A549 (cell line): ENCODE data around the gene CSRP2. TPM values are rescaled to one million over a fixed set of nuclear protein-coding genes. Genes with fewer than 3 reads are reported as not detected.

ENCODE experiments used
- ATAC-seq, 2 experiments: fragments of 200-7000 bp in 1 of 2; fragments of >200 bp in 1 of 2; cut with Nextera tagmentation in 1 of 2; cut with Tn5 transposase in 1 of 2; 3 replicates each; pipeline versions ENCODE4 v1.8.0 to v1.9.1; 2018 to 2020; ENCODE audit warnings: mild to moderate bottlenecking in 1 of 2, moderate library complexity in 1 of 2
- CTCF ChIA-PET: fragments of 300-600 bp; sonication (Branson Sonifier 250); formaldehyde crosslinking; extraction: SDS; loops from one replicate; lab custom pipeline; 2021; ENCODE audit warnings: antibody characterized with exemption, inconsistent platforms; lab: Yijun Ruan, JAX
- POLR2A ChIA-PET: fragments of 350-600 bp; formaldehyde crosslinking; extraction: SDS; loops from one replicate; lab custom pipeline; 2021; ENCODE audit warnings: antibody characterized with exemption, inconsistent platforms; lab: Yijun Ruan, JAX
- DNase-seq, 2 experiments: peaks; one replicate each; pipeline versions ENCODE4 v3.0.0 to v3.0.0-alpha.2; 2011 to 2016; ENCODE audit warnings: low read depth in 1 of 2, low spot score in 1 of 2
- FAIRE-seq: peaks from 2 replicates; lab custom pipeline; 2011; peaks lifted over from hg19 to GRCh38; lab: Jason Lieb, UNC
- H3K27ac ChIP-seq, 2 experiments: fragments of >200 bp; sonication (Bioruptor Twin); formaldehyde crosslinking; 3 replicates each; pipeline ENCODE4 v1.5.1; 2016 to 2017
- H3K4me1 ChIP-seq: fragments of >200 bp; sonication (Bioruptor Twin); formaldehyde crosslinking; 3 replicates; pipeline ENCODE4 v1.6.1; 2016
- H3K4me2 ChIP-seq: fragments of >200 bp; sonication (Bioruptor Twin); formaldehyde crosslinking; 3 replicates; pipeline ENCODE4 v1.6.1; 2016
- H3K4me3 ChIP-seq: fragments of >200 bp; sonication (Bioruptor Twin); formaldehyde crosslinking; 3 replicates; pipeline ENCODE4 v1.5.1; 2016
- H3K9me3 ChIP-seq: fragments of >200 bp; sonication (Bioruptor Twin); formaldehyde crosslinking; 3 replicates; pipeline ENCODE4 v1.6.1; 2016
- CBX2 ChIP-seq: fragments of 200-600 bp; sonication (generic); IDR thresholded peaks from 2 replicates; pipeline ENCODE4 v1.6.1; 2016; ENCODE audit warnings: low read depth, mild to moderate bottlenecking, borderline replicate concordance
- EHMT2 ChIP-seq: fragments of 200-600 bp; sonication (generic); IDR thresholded peaks from 2 replicates; pipeline ENCODE4 v1.6.1; 2016; ENCODE audit warnings: antibody characterized with exemption, low read depth, mild to moderate bottlenecking, moderate library complexity
- EP300 ChIP-seq, 2 experiments: fragments of >200 bp; sonication (Bioruptor Twin); formaldehyde crosslinking; IDR thresholded peaks; 2 replicates in 1 of 2; 3 replicates in 1 of 2; pipeline ENCODE4 v1.6.1; 2016 to 2017
- FOSB ChIP-seq: fragments of 250-450 bp; sonication (Bioruptor Pico); IDR thresholded peaks from 2 replicates; pipeline ENCODE4 v1.5.0; 2020; ENCODE audit warnings: mild to moderate bottlenecking, moderate library complexity
- HDAC2 ChIP-seq: fragments of 200-600 bp; sonication (generic); IDR thresholded peaks from 2 replicates; pipeline ENCODE4 v1.6.1; 2016
- JUN ChIP-seq, 2 experiments: fragments of >200 bp; sonication (Bioruptor Twin); formaldehyde crosslinking; IDR thresholded peaks; 2 replicates in 1 of 2; 3 replicates in 1 of 2; pipeline ENCODE4 v1.6.1; 2016 to 2017
- JUNB ChIP-seq: fragments of >200 bp; sonication (Bioruptor Twin); formaldehyde crosslinking; IDR thresholded peaks from 2 replicates; pipeline ENCODE4 v1.6.1; 2016
- NFE2L2 ChIP-seq: fragments of 150-350 bp; conservative IDR thresholded peaks from 2 replicates; pipeline ENCODE4 v1.6.1; 2014; ENCODE audit warnings: low read length
- PHF8 ChIP-seq: fragments of 200-600 bp; sonication (generic); IDR thresholded peaks from 2 replicates; pipeline ENCODE4 v1.6.1; 2016; ENCODE audit warnings: low read depth, mild to moderate bottlenecking, antibody characterized with exemption, moderate library complexity, borderline replicate concordance
- POLR2AphosphoS2 ChIP-seq: conservative IDR thresholded peaks from 2 replicates; pipeline ENCODE4 v1.6.1; 2012; ENCODE audit warnings: low read length, improper control_type of control experiment, inconsistent platforms
- RCOR1 ChIP-seq: fragments of 150-350 bp; IDR thresholded peaks from 2 replicates; pipeline ENCODE4 v1.6.1; 2014; ENCODE audit warnings: antibody characterized with exemption, low read length, low read depth
- SMC3 ChIP-seq: fragments of >200 bp; sonication (Bioruptor Twin); formaldehyde crosslinking; IDR thresholded peaks from 3 replicates; pipeline ENCODE4 v1.6.1; 2018; ENCODE audit warnings: inconsistent platforms
- TFCP2L1 ChIP-seq: fragments of 250-450 bp; sonication (Bioruptor Pico); IDR thresholded peaks from 2 replicates; pipeline ENCODE4 v1.5.0; 2021; ENCODE audit warnings: mild to moderate bottlenecking
- ZNF302 ChIP-seq: fragments of 250-450 bp; sonication (Bioruptor Pico); IDR thresholded peaks from 2 replicates; pipeline ENCODE4 v1.9.0; 2021; ENCODE audit warnings: inconsistent platforms, mild to moderate bottlenecking, moderate library complexity
- WGBS: methylation state at CpG from one replicate; pipeline ENCODE4 v1.1.6; 2017; ENCODE audit errors: missing lambda C conversion rate; 5-methylcytosine and 5-hydroxymethylcytosine counted together
- polyA plus RNA-seq, 4 experiments: library from polyadenylated mRNA; depleted of rRNA in 3 of 4; stranded (reverse); fragments of >200 nt; fragmentation: RNase III in 1 of 4; extraction: RNeasy Plus Mini Kit Qiagen cat#74134 plus additional on column Dnase treatment in 1 of 4; gene quantifications; 2 replicates in 3 of 4; 3 replicates in 1 of 4; pipeline ENCODE4 v1.2.3, GENCODE V29; 2011 to 2017
- TF ChIP-seq, protein P1 (sequence below): fragments of 150-350 bp; IDR thresholded peaks from 2 replicates; pipeline ENCODE4 v1.6.1; 2014; ENCODE audit warnings: low read depth, mild to moderate bottlenecking, low read length
- TF ChIP-seq, protein P2 (sequence below): fragments of 450-650 bp; IDR thresholded peaks from 2 replicates; pipeline ENCODE4 v1.6.1; 2014; ENCODE audit warnings: antibody characterized with exemption
- TF ChIP-seq, protein P3 (sequence below): IDR thresholded peaks from 2 replicates; pipeline ENCODE4 v1.6.1; 2012
- TF ChIP-seq, protein P4 (sequence below): IDR thresholded peaks from 2 replicates; pipeline ENCODE4 v1.6.1; 2012

The CSRP2 gene
- polyA plus RNA-seq, 2 of the 4 experiments (the other 2 are of a cell fraction), result 19.2 to 23.6 TPM

DNA sequence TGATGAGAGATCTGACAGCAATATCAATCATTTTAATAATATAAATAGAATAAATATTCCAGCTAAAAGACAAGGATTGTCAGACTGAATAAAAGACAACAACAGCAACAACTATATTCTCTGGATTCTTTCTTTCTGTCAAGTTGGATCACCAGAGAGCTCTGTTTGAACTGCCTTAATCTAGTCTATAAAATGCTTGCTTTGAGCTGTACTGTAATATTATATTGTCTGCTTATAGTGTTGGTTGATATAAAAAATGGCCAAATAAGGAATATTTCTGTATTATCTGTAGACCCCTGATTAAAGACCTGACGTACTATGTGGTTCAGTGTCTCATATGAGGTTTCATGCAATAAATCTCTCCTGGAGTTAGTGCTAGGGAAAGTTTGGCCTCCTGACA, 46.3 kb upstream of the CSRP2 start:
- POLR2A ChIA-PET, result no interaction called here
- no peak overlapping the region for H3K4me3 ChIP-seq
- TF ChIP-seq ZNF302 (no peak), SMC3 (no peak), RCOR1 (no peak), HDAC2 (no peak)
- TF ChIP-seq, protein P1, sequence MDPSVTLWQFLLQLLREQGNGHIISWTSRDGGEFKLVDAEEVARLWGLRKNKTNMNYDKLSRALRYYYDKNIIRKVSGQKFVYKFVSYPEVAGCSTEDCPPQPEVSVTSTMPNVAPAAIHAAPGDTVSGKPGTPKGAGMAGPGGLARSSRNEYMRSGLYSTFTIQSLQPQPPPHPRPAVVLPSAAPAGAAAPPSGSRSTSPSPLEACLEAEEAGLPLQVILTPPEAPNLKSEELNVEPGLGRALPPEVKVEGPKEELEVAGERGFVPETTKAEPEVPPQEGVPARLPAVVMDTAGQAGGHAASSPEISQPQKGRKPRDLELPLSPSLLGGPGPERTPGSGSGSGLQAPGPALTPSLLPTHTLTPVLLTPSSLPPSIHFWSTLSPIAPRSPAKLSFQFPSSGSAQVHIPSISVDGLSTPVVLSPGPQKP, result no peak
- CTCF ChIA-PET, result interaction anchor here (0.5 kb wide), 1 partner anchor 1558 kb away, joined by 4 read pairs; no protein-coding TSS in a partner anchor
- no peak for FAIRE-seq
- DNase-seq, result no peak
- 45% methylated on average over 1 of the region's 1 CpG for WGBS
- no peak overlapping the region for H3K27ac ChIP-seq
- no peak overlapping the region for H3K4me2 ChIP-seq
- no peaks in the 10 kb centered on the region for H3K9me3 ChIP-seq
- no peak for ATAC-seq
- no peaks in the 10 kb centered on the region for H3K4me1 ChIP-seq

DNA sequence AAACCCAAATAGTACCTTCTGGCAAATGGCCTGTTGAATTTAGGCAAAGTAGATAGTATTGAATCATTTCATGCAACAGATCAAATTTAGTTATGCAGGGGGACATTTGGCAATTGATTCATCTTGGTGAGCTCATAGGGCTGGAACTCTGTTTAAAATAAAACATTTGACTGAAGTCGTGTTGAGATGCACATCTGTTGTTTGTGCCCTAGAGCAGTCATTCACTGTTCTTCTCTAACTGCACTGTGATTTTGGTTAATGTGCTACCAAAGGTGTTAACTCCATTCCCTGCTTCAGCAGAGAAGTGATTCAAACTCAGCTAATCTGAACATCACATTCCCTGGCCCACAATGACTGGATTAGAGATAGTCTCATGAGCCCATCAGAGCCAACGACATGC, 44.0 kb upstream of the CSRP2 start:
- TF ChIP-seq JUNB (no peak), CBX2 (no peak), EP300 (IDR thresholded peaks at IDR 0.05) (no peak), JUN (IDR thresholded peaks at IDR 0.05) (no peak), ZNF302 (no peak), POLR2AphosphoS2 (no peak)
- TF ChIP-seq, protein P1, result no peak
- TF ChIP-seq, protein P2, sequence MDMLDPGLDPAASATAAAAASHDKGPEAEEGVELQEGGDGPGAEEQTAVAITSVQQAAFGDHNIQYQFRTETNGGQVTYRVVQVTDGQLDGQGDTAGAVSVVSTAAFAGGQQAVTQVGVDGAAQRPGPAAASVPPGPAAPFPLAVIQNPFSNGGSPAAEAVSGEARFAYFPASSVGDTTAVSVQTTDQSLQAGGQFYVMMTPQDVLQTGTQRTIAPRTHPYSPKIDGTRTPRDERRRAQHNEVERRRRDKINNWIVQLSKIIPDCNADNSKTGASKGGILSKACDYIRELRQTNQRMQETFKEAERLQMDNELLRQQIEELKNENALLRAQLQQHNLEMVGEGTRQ, result no peak
- TF ChIP-seq, all 56 proteins: peak for 0
- H3K27ac ChIP-seq, result no peak overlapping the region
- DNase-seq (no peak), FAIRE-seq (no peak), ATAC-seq (no peak)
- no peak overlapping the region for H3K4me3 ChIP-seq
- POLR2A ChIA-PET, result no interaction called here
- H3K4me1 ChIP-seq, result no peaks in the 10 kb centered on the region
- 11% methylated on average over 2 of the region's 2 CpGs for WGBS
- CTCF ChIA-PET, result no interaction called here
- no peak overlapping the region for H3K4me2 ChIP-seq
- H3K9me3 ChIP-seq, result no peaks in the 10 kb centered on the region

DNA sequence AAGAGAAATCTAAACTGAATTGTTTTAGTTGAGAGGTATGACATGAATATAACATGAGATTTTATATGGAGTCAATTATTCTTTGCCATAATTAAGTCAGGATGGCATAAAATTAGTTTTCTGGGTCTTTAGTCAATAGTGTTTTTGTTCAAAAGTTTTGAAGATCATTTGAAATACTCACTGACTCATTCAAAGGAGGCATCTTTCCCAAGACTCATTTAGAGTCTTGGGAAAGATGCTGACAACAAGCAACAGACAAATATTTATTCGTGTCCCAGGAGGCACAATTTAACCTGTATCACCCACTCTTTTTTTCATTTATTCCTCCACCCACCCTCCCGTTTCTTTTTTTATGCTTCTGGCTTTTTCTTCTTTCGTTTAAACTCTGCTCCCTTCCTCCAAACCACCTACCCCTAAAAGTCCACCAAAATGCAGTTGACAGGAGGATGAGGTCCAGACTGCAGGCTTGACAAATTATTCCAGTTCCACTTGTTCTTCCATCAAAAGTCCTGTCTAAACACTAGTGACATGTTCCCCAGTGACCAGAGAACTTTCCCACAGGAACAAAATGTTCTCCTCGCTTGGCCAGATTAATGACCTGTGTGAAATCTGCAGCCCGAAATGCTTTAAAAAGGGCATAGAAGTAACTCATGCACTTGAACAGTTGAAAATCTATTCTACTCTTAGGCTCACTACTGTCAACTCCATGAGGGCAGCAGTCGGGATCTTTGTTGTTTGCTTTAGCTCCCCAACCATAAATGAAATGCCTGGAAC, 43.3 kb upstream of the CSRP2 start:
- CTCF ChIA-PET, result no interaction called here
- 31% methylated on average over 6 of the region's 6 CpGs for WGBS
- TF ChIP-seq JUN (IDR thresholded peaks at IDR 0.05), result no peak
- TF ChIP-seq TFCP2L1 (CRISPR knock-in tag), result no peak
- TF ChIP-seq EHMT2, result no peak
- no peak for TF ChIP-seq PHF8
- TF ChIP-seq FOSB (CRISPR knock-in tag), result no peak
- no peak for TF ChIP-seq NFE2L2
- TF ChIP-seq, protein P3, sequence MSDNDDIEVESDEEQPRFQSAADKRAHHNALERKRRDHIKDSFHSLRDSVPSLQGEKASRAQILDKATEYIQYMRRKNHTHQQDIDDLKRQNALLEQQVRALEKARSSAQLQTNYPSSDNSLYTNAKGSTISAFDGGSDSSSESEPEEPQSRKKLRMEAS, result no peak
- no peak for TF ChIP-seq JUNB
- TF ChIP-seq, protein P4, sequence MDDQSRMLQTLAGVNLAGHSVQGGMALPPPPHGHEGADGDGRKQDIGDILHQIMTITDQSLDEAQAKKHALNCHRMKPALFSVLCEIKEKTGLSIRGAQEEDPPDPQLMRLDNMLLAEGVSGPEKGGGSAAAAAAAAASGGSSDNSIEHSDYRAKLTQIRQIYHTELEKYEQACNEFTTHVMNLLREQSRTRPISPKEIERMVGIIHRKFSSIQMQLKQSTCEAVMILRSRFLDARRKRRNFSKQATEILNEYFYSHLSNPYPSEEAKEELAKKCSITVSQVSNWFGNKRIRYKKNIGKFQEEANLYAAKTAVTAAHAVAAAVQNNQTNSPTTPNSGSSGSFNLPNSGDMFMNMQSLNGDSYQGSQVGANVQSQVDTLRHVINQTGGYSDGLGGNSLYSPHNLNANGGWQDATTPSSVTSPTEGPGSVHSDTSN, result no peak
- H3K4me2 ChIP-seq, result no peak overlapping the region
- FAIRE-seq, result no peak
- ATAC-seq, result no peak
- no peaks in the 10 kb centered on the region for H3K4me1 ChIP-seq
- POLR2A ChIA-PET, result no interaction called here
- H3K9me3 ChIP-seq, result no peaks in the 10 kb centered on the region
- no peak for DNase-seq
- H3K27ac ChIP-seq, result no peak overlapping the region
- H3K4me3 ChIP-seq, result no peak overlapping the region
